Ishikawa (cell line): ENCODE data around the gene MIF.

Experiments used
- CEBPB ChIP-seq: IDR thresholded peaks from 2 replicates; pipeline ENCODE4 v1.6.1; 2012
- CREB1 ChIP-seq: IDR thresholded peaks from 2 replicates; pipeline ENCODE4 v1.6.1; 2012; ENCODE audit warnings: low read depth
- EGR1 ChIP-seq: IDR thresholded peaks from 2 replicates; pipeline ENCODE4 v1.6.1; 2012
- EP300 ChIP-seq: IDR thresholded peaks from 2 replicates; pipeline ENCODE4 v1.6.1; 2012; ENCODE audit warnings: borderline replicate concordance
- FOXM1 ChIP-seq: IDR thresholded peaks from 2 replicates; pipeline ENCODE4 v1.6.1; 2012; ENCODE audit warnings: low read depth, borderline replicate concordance
- NFIC ChIP-seq: IDR thresholded peaks from 2 replicates; pipeline ENCODE4 v1.6.1; 2012
- RAD21 ChIP-seq: IDR thresholded peaks from 2 replicates; pipeline ENCODE4 v1.6.1; 2012; ENCODE audit warnings: low read depth
- TAF1 ChIP-seq: IDR thresholded peaks from 2 replicates; pipeline ENCODE4 v1.6.1; 2012; ENCODE audit warnings: low read depth, mild to moderate bottlenecking
- TCF12 ChIP-seq: IDR thresholded peaks from 2 replicates; pipeline ENCODE4 v1.6.1; 2012; ENCODE audit warnings: low read depth
- TEAD4 ChIP-seq: IDR thresholded peaks from 2 replicates; pipeline ENCODE4 v1.6.1; 2012
- YY1 ChIP-seq: IDR thresholded peaks from 2 replicates; pipeline ENCODE4 v1.6.1; 2012; ENCODE audit warnings: low read depth
- ZBTB7A ChIP-seq: IDR thresholded peaks from 2 replicates; pipeline ENCODE4 v1.6.1; 2012; ENCODE audit warnings: low read depth
- TF ChIP-seq, protein P1 (sequence below): IDR thresholded peaks from 2 replicates; pipeline ENCODE4 v1.6.1; 2012; ENCODE audit warnings: low read depth, mild to moderate bottlenecking
- TF ChIP-seq, protein P2 (sequence below): IDR thresholded peaks from 2 replicates; pipeline ENCODE4 v1.6.1; 2012
- TF ChIP-seq, protein P3 (sequence below): IDR thresholded peaks from 2 replicates; pipeline ENCODE4 v1.6.1; 2012

The MIF gene

DNA sequence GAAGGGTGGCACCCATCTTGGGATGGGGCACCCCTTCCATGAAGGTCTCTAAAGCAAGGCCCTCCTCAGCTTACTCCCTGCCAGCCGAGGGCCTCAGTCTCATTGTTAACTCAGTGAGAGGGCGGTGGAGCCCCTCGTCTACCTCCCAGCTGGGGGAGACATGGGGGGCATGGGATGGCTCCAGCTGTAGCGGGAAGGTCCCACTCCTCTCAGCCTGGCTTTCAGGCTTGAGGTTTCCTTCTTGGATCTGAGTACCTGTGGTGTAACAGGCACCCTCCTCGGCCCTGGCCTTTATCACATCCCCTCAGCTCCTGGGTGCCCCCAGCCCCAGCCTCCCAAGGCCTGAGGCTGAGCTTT, 2.0 kb downstream of the MIF start:
- no peak for TF ChIP-seq CEBPB
- no peak for TF ChIP-seq TEAD4
- TF ChIP-seq, protein P1, sequence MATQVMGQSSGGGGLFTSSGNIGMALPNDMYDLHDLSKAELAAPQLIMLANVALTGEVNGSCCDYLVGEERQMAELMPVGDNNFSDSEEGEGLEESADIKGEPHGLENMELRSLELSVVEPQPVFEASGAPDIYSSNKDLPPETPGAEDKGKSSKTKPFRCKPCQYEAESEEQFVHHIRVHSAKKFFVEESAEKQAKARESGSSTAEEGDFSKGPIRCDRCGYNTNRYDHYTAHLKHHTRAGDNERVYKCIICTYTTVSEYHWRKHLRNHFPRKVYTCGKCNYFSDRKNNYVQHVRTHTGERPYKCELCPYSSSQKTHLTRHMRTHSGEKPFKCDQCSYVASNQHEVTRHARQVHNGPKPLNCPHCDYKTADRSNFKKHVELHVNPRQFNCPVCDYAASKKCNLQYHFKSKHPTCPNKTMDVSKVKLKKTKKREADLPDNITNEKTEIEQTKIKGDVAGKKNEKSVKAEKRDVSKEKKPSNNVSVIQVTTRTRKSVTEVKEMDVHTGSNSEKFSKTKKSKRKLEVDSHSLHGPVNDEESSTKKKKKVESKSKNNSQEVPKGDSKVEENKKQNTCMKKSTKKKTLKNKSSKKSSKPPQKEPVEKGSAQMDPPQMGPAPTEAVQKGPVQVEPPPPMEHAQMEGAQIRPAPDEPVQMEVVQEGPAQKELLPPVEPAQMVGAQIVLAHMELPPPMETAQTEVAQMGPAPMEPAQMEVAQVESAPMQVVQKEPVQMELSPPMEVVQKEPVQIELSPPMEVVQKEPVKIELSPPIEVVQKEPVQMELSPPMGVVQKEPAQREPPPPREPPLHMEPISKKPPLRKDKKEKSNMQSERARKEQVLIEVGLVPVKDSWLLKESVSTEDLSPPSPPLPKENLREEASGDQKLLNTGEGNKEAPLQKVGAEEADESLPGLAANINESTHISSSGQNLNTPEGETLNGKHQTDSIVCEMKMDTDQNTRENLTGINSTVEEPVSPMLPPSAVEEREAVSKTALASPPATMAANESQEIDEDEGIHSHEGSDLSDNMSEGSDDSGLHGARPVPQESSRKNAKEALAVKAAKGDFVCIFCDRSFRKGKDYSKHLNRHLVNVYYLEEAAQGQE, result no peak
- TF ChIP-seq CREB1, result no peak

DNA sequence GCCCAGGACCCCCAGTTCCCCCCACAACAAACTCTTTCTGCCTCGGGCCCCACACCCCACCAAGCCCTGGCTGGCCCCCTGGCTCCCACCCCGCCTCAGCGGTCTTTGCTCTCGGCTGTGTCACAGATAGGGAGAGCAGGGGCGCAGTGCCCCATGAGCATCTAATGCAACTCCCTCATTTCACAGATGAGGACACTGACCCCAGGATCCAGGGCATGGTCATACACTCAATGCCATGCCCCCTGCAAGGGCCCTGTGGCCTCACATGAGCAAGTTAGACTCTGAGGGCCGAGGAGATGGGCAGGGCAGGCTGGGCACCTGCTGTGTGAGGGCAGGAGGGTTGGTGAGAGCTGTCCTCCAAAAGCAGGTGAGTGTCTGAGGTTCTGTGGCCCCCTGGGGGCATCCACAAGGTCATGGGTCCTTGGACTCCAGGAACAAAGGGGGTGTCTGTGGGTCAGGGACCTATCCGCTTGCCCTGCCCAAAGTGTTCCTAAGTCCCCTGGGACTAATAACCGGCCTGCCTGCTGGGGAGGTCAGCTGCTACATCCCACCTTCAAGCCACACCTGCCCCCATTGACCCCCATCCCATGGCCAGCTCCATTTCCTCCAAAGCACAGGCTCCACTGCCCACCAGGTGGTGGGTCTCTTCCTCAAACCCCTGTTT, 2.5 kb downstream of the MIF start:
- TF ChIP-seq TAF1, result no peak
- TF ChIP-seq YY1, result no peak
- no peak for TF ChIP-seq CREB1
- TF ChIP-seq TEAD4, result no peak
- no peak for TF ChIP-seq NFIC
- TF ChIP-seq, protein P2, sequence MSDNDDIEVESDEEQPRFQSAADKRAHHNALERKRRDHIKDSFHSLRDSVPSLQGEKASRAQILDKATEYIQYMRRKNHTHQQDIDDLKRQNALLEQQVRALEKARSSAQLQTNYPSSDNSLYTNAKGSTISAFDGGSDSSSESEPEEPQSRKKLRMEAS, result no peak
- TF ChIP-seq CEBPB, result no peak
- TF ChIP-seq RAD21, result no peak
- TF ChIP-seq, protein P1, result no peak
- no peak for TF ChIP-seq ZBTB7A
- no peak for TF ChIP-seq EGR1
- TF ChIP-seq FOXM1, result no peak
- TF ChIP-seq TCF12, result no peak
- TF ChIP-seq, protein P3, sequence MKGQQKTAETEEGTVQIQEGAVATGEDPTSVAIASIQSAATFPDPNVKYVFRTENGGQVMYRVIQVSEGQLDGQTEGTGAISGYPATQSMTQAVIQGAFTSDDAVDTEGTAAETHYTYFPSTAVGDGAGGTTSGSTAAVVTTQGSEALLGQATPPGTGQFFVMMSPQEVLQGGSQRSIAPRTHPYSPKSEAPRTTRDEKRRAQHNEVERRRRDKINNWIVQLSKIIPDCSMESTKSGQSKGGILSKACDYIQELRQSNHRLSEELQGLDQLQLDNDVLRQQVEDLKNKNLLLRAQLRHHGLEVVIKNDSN, result no peak
- no peak for TF ChIP-seq EP300

DNA sequence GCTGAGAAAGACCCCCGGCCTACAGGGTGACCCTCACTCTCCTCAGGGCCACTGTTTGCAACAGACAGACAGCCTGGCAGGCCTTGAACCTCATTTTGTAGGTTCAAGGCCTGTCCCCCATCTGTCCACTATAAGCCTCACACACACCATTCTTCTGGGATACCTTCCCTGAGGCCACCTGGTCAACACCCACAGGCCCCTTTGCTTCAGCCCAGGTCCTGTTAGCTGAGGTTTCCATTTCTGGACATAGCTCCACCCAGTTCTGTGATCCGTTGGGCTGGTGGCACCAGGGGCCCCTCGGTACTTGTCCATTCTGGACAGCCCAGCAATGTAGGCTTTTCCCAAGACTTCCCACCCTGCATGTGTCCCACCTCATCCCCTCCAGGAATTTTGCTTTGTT, 3.1 kb downstream of the MIF start:
- TF ChIP-seq TEAD4 (no peak), CREB1 (no peak), EP300 (no peak), ZBTB7A (no peak), CEBPB (no peak), RAD21 (no peak), TAF1 (no peak), NFIC (no peak), FOXM1 (no peak)
- TF ChIP-seq, protein P1, result no peak

DNA sequence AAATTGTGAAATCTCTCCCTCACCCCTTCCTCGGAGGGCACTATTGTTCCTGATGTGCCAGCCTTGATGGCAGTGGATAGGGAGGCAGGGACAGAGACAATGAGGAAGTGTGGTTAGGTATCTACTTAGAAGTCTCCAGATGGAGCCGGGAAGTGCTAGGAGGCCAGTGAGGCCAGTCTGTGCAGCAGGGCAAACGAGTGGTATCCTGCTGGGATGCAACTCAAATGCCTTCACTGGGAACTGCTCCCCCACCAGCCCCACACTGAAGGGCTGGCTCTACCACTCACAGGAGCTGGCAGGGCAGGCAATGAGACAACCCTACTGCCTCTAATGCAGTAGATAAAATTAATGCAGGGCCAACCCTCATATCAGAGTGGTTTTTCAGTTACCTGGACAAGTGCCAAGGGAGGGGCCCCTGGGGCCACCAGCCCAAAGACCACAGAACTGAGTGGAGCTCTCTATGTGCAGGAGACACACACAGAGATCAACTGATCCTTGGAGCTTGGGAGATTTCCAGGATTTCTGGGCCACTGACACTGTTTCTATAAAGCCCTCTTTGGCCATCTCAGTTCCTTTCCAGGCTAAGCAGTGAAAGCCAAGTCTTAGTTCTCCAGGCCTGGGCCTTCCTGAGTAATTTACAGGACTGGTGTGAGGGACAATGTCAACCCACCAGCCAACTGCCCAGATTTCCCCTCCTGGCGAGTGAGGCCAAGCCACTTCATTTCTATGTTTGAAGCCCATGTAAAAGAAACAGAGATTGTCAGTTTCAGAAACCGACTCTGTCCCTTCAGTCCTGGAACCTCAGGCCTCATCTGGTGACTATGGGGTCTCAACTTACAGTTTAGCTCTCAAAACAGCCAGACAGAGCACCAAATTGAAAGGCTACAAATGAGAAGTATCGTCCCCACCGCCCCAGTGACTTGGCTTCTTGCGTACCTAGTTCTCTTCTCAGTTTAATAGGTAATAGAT, 4.1 kb downstream of the MIF start:
- peak; percentile 52 for TF ChIP-seq NFIC
- no peak for TF ChIP-seq ZBTB7A

DNA sequence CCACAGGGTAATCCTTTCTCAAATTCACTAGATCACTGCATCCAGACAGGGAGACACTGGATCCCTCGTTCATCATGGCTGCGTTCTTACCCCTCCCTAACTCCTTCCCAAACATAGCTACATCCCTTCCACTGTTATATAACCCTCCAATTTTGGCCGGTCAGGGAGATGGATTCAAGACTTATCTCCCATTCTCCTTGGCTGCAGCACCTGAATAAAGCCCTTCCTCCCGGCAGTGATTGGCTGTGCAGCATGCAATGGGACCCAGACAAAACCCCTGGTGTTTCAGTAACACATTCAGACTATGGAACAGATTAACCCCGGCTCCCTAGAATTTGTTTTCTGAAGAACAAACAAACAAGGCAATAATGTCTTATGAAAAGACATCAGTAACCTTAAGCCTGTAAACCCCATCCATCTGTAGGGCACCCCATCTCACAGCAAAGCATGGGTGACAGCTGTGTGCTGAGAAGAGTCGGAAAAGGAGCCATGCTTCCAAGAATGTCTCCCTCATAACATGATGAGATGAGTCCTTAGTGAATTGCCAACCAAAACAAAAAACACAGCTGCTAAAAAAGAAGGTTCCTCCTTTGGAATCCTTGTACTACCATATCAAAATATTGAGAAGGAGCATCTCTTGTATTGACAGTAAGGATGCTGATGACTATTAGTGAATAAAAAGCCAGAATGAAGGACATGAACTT, 5.0 kb downstream of the MIF start:
- TF ChIP-seq NFIC (no peak), RAD21 (no peak), CEBPB (no peak), EP300 (no peak), TAF1 (no peak), TEAD4 (no peak), FOXM1 (no peak), ZBTB7A (no peak), TCF12 (no peak), YY1 (no peak), EGR1 (no peak), CREB1 (no peak)
- TF ChIP-seq, protein P2, result no peak
- TF ChIP-seq, protein P3, result no peak
- TF ChIP-seq, protein P1, result no peak
